ENCODE results near the gene TMA7.
A peak's percentile ranks its signal among the peaks of the same experiment; 100 is the strongest.
"Not testable (repeated sequence)": the region's sequence is repeated elsewhere in the genome, so short reads cannot be mapped to it uniquely, and the experiment has no call there.

The TMA7 gene

GRCh38 chr3:48474031-48474430 is 34.0 kb downstream of the TMA7 start:
- peak; percentile 96 for TF ChIP-seq ZNF121 (tag by site-specific recombination; IDR thresholded peaks at IDR 0.05)
- ChIA-PET CTCF (interaction anchor here (0.6 to 1.9 kb wide), 7 partner anchors 30 to 187 kb away, joined by 3 to 7 read pairs (median 4); partner anchors contain the start of gene SHISA5), POLR2A (interaction anchor here (0.7 to 2.3 kb wide), 8 partner anchors 10 to 508 kb away, joined by 3 to 13 read pairs (median 4); partner anchors contain the start of genes ATRIP, CCDC51, PFKFB4 and TMA7)
- not testable (repeated sequence) for H3K27ac ChIP-seq (ENCODE audit: extremely low read depth, low read depth, low read length); H3K9me3 ChIP-seq (ENCODE audit: control insufficient read depth, insufficient read depth, low read depth, low read length); H3K4me1 ChIP-seq (ENCODE audit: control insufficient read depth, insufficient read depth, low read length); H3K4me3 ChIP-seq (ENCODE audit: low read depth, low read length)
- peaks cover 0 to 16% of the 10 kb centered on the region in 2 experiments; a peak in 2 of 3 replicates for H3K36me3 ChIP-seq (ENCODE audit: control insufficient read depth in 2 of 2, insufficient read depth in 1 of 2, low read length in 2 of 2)

GRCh38 chr3:48474619-48475018 is 34.6 kb downstream of the TMA7 start:
- H3K9me3 ChIP-seq (ENCODE audit: control insufficient read depth, insufficient read depth, low read depth, low read length), result no peaks in the 10 kb centered on the region
- H3K4me3 ChIP-seq (ENCODE audit: low read depth, low read length), result no peak overlapping the region
- peaks cover 0 to 10% of the 10 kb centered on the region in 2 experiments; a peak in 2 of 3 replicates for H3K36me3 ChIP-seq (ENCODE audit: control insufficient read depth in 2 of 2, insufficient read depth in 1 of 2, low read length in 2 of 2)
- H3K27ac ChIP-seq (ENCODE audit: extremely low read depth, low read depth, low read length), result no peak overlapping the region
- TF ChIP-seq INSM2 (tag by site-specific recombination; IDR thresholded peaks at IDR 0.05), result no peak
- no peak for TF ChIP-seq ZNF280D (tag by site-specific recombination; IDR thresholded peaks at IDR 0.05)
- peak; percentile 15; the same call in 1 of the 2 replicates for TF ChIP-seq ZIC2 (tag by site-specific recombination; IDR thresholded peaks at IDR 0.05)
- TF ChIP-seq ZNF248 (tag by site-specific recombination; IDR thresholded peaks at IDR 0.05), result no peak
- no peak for TF ChIP-seq ZNF48 (tag by site-specific recombination; IDR thresholded peaks at IDR 0.05)
- no peak for TF ChIP-seq SP3 (tag by site-specific recombination; IDR thresholded peaks at IDR 0.05)
- ChIA-PET CTCF (no interaction called here), POLR2A (no interaction called here)
- H3K4me1 ChIP-seq (ENCODE audit: control insufficient read depth, insufficient read depth, low read length), result no peaks in the 10 kb centered on the region

- Histone ChIP-seq H3K27ac (ENCODE audit: extremely low read depth, low read depth, low read length) (no peak overlapping the region), H3K9me3 (ENCODE audit: control insufficient read depth, insufficient read depth, low read depth, low read length) (no peaks in the 10 kb centered on the region), H3K4me1 (ENCODE audit: control insufficient read depth, insufficient read depth, low read length) (no peaks in the 10 kb centered on the region), H3K36me3 (ENCODE audit: control insufficient read depth in 2 of 2, insufficient read depth in 1 of 2, low read length in 2 of 2) (peaks cover 0 to 5% of the 10 kb centered on the region in 2 experiments; a peak in 2 of 3 replicates), H3K4me3 (ENCODE audit: low read depth, low read length) (no peak overlapping the region)
- POLR2A ChIA-PET, result no interaction called here
- TF ChIP-seq ZFP41 (tag by site-specific recombination; IDR thresholded peaks at IDR 0.05; ENCODE audit: borderline replicate concordance) (no peak), ZBTB20 (tag by site-specific recombination; IDR thresholded peaks at IDR 0.05) (no peak)
- CTCF ChIA-PET, result no interaction called here
Observed at GRCh38 chr3:48475188-48475587, 35.1 kb downstream of the TMA7 start.

- no peaks in the 10 kb centered on the region for H3K9me3 ChIP-seq (ENCODE audit: control insufficient read depth, insufficient read depth, low read depth, low read length)
- H3K4me1 ChIP-seq (ENCODE audit: control insufficient read depth, insufficient read depth, low read length), result no peaks in the 10 kb centered on the region
- H3K4me3 ChIP-seq (ENCODE audit: low read depth, low read length), result no peak overlapping the region
- TF ChIP-seq ZNF2 (tag by site-specific recombination; IDR thresholded peaks at IDR 0.05) (no peak), ZNF214 (tag by site-specific recombination; IDR thresholded peaks at IDR 0.05; ENCODE audit: borderline replicate concordance) (no peak), ZSCAN16 (tag by site-specific recombination; IDR thresholded peaks at IDR 0.05) (no peak), HOXC10 (CRISPR knock-in tag; IDR thresholded peaks at IDR 0.05) (no peak), ZSCAN5A (tag by site-specific recombination; IDR thresholded peaks at IDR 0.05) (no peak), SALL2 (tag by site-specific recombination; IDR thresholded peaks at IDR 0.05; ENCODE audit: borderline replicate concordance) (no peak), TCF7L2 (IDR thresholded peaks at IDR 0.05; ENCODE audit: borderline replicate concordance, low read depth, low read length) (no peak), ZNF280D (tag by site-specific recombination; IDR thresholded peaks at IDR 0.05) (no peak)
- POLR2A ChIA-PET, result interaction anchor here (0.5 kb wide), 1 partner anchor 855 kb away, joined by 3 read pairs; no protein-coding TSS in a partner anchor
- no peaks in the 10 kb centered on the region; a peak in 1 of 3 replicates for H3K36me3 ChIP-seq (ENCODE audit: control insufficient read depth in 2 of 2, insufficient read depth in 1 of 2, low read length in 2 of 2)
- CTCF ChIA-PET, result interaction anchor here (0.6 kb wide), 1 partner anchor 288 kb away, joined by 3 read pairs; the partner anchor contains the start of gene CDC25A
- no peak overlapping the region for H3K27ac ChIP-seq (ENCODE audit: extremely low read depth, low read depth, low read length)
Observed at GRCh38 chr3:48476426-48477053, 36.5 kb downstream of the TMA7 start.
